Esophagus squamous epithelium (tissue), 5 donors: ENCODE measurements around the gene PLCB4. TPM values are rescaled to one million over a fixed set of nuclear protein-coding genes. Genes with fewer than 3 reads are reported as not detected.

Experiments used
- DNase-seq: peaks from one replicate; lab custom pipeline; 2025; lab: John Stamatoyannopoulos, UW
- H3K27ac ChIP-seq, 4 donors: fragments of 200-600 bp; sonication (generic); one replicate each; pipeline ENCODE4 v1.5.1; 2016 to 2019; ENCODE audit warnings: mild to moderate bottlenecking in 1 of 4
- H3K27me3 ChIP-seq, 4 donors: fragments of 200-600 bp; sonication (generic); 1 replicate in 3 of 4; 2 replicates in 1 of 4; pipeline versions ENCODE4 v1.5.1 to v1.6.0; 2017 to 2021; ENCODE audit warnings: antibody characterized with exemption in 1 of 4
- H3K36me3 ChIP-seq, 3 donors: fragments of 200-600 bp; sonication (generic); one replicate each; pipeline ENCODE4 v1.5.1; 2016 to 2019
- H3K4me1 ChIP-seq, 3 donors: fragments of 200-600 bp; sonication (generic); one replicate each; pipeline ENCODE4 v1.5.1; 2017 to 2019
- H3K4me3 ChIP-seq, 4 donors: fragments of 200-600 bp; sonication (generic); 1 replicate in 3 of 4; 2 replicates in 1 of 4; pipeline ENCODE4 v1.5.1; 2016 to 2019; ENCODE audit warnings: mild to moderate bottlenecking in 2 of 4, moderate library complexity in 1 of 4
- H3K9me3 ChIP-seq, 3 donors: fragments of 200-600 bp; sonication (generic); one replicate each; pipeline ENCODE4 v1.5.1; 2016 to 2019
- CTCF ChIP-seq, 6 experiments: fragments of 450-650 bp in 4 of 6; fragments of 200-600 bp in 2 of 6; sonication (generic) in 2 of 6; IDR thresholded peaks; one replicate each; pipeline ENCODE4 v1.5.1; 2016 to 2019; ENCODE audit warnings: antibody characterized with exemption in 6 of 6, mild to moderate bottlenecking in 4 of 6, moderate library complexity in 4 of 6
- POLR2A ChIP-seq, 4 donors: fragments of 450-650 bp; IDR thresholded peaks; one replicate each; pipeline ENCODE4 v1.6.1; 2017; ENCODE audit warnings: antibody characterized with exemption in 4 of 4, mild to moderate bottlenecking in 4 of 4, moderate library complexity in 3 of 4
- WGBS, 2 donors: methylation state at CpG; one replicate each; pipeline ENCODE4 v1.1.5; 2018; 5-methylcytosine and 5-hydroxymethylcytosine counted together
- intact Hi-C: fragments of 100-400 bp; cut with DNase I; formaldehyde crosslinking; loops from one replicate; pipeline ENCODE4 v1.15.0; 2022
- total RNA-seq, 4 donors: library from RNA; depleted of rRNA; stranded (reverse); fragments of >200 nt; gene quantifications; one replicate each; pipeline ENCODE4 v1.1.0, GENCODE V29; 2016
- donor health status: DM: yes; HTN: yes; CAD: no.

The PLCB4 gene
- total RNA-seq, 4 donors from 2014 or later, result 1.1 to 13.7 (median 2.8) TPM

GRCh38 chr20:9066191-9066590 lies 2.7 kb upstream of the PLCB4 start:
- Histone ChIP-seq H3K36me3 (no peaks in the 10 kb centered on the region), H3K4me3 (no peak overlapping the region), H3K9me3 (no peaks in the 10 kb centered on the region), H3K4me1 (peaks cover 0 to 32% (median 7%) of the 10 kb centered on the region in 3 donors), H3K27ac (no peak overlapping the region), H3K27me3 (peaks cover 0 to 22% (median 0%) of the 10 kb centered on the region in 4 donors)
- DNase-seq, result no peak
- 76 to 92% methylated on average over 3 of the region's 3 CpGs for WGBS, 2 donors
- no peak for TF ChIP-seq POLR2A (IDR thresholded peaks at IDR 0.05)
- TF ChIP-seq CTCF (IDR thresholded peaks at IDR 0.05), result no peak
- intact Hi-C loops, result no loop called here

- intact Hi-C loops, result no loop called here
- Histone ChIP-seq H3K36me3 (no peaks in the 10 kb centered on the region), H3K27me3 (peaks cover 0 to 22% (median 0%) of the 10 kb centered on the region in 4 donors), H3K4me1 (peaks cover 0 to 32% (median 7%) of the 10 kb centered on the region in 3 donors), H3K9me3 (no peaks in the 10 kb centered on the region), H3K4me3 (peak overlapping the region; percentile 56 to 84 (median 68)), H3K27ac (peak overlapping the region; percentile 68 to 91 (median 84))
- no peak for TF ChIP-seq CTCF (IDR thresholded peaks at IDR 0.05)
- 0 to 1% methylated on average over 9 of the region's 57 CpGs for WGBS, 2 donors
- DNase-seq, result no peak
Measured at GRCh38 chr20:9068233-9068801, 570 bp upstream of the PLCB4 start.

- Histone ChIP-seq H3K9me3 (no peaks in the 10 kb centered on the region), H3K27ac (peak overlapping the region in 2 of 4 donors; percentile 11 to 77), H3K4me3 (peak overlapping the region in 3 of 4 donors; percentile 56 to 84 (median 76)), H3K27me3 (peaks cover 0 to 22% (median 0%) of the 10 kb centered on the region in 4 donors), H3K36me3 (no peaks in the 10 kb centered on the region), H3K4me1 (peaks cover 0 to 44% (median 7%) of the 10 kb centered on the region in 3 donors)
- DNase-seq, result no peak
- 71 to 89% methylated on average over 3 of the region's 3 CpGs for WGBS, 2 donors
- intact Hi-C loops, result no loop called here
- TF ChIP-seq CTCF (IDR thresholded peaks at IDR 0.05) (no peak), POLR2A (IDR thresholded peaks at IDR 0.05) (no peak)
Measured at GRCh38 chr20:9070304-9070703, 1.4 kb downstream of the PLCB4 start.

- intact Hi-C loops, result no loop called here
- no peak for DNase-seq
- no peaks in the 10 kb centered on the region for H3K9me3 ChIP-seq
- TF ChIP-seq POLR2A (IDR thresholded peaks at IDR 0.05) (no peak), CTCF (IDR thresholded peaks at IDR 0.05) (no peak)
- 64 to 74% methylated on average over 2 of the region's 2 CpGs for WGBS, 2 donors
- H3K27me3 ChIP-seq, result peaks cover 0 to 22% (median 0%) of the 10 kb centered on the region in 4 donors
- H3K36me3 ChIP-seq, result no peaks in the 10 kb centered on the region
- H3K4me1 ChIP-seq, result peaks cover 0 to 46% (median 7%) of the 10 kb centered on the region in 3 donors
- H3K27ac ChIP-seq, result peak overlapping the region in 1 of 4 donors; percentile 7
- no peak overlapping the region for H3K4me3 ChIP-seq
Measured at GRCh38 chr20:9071976-9072726, 3.3 kb downstream of the PLCB4 start.

GRCh38 chr20:9072861-9073500 lies 4.1 kb downstream of the PLCB4 start:
- no peak for DNase-seq
- H3K27ac ChIP-seq, result no peak overlapping the region
- WGBS, 2 donors, result 59 to 66% methylated on average over 3 of the region's 3 CpGs

More at GRCh38 chr20:9072861-9073500, 4.1 kb downstream of the PLCB4 start:
- H3K4me3 ChIP-seq, result no peak overlapping the region
- H3K4me1 ChIP-seq, result peaks cover 0 to 38% (median 4%) of the 10 kb centered on the region in 3 donors
- TF ChIP-seq CTCF (IDR thresholded peaks at IDR 0.05) (no peak), POLR2A (IDR thresholded peaks at IDR 0.05) (no peak)
- H3K9me3 ChIP-seq, result no peaks in the 10 kb centered on the region
- peaks cover 0 to 16% (median 0%) of the 10 kb centered on the region in 4 donors for H3K27me3 ChIP-seq
- H3K36me3 ChIP-seq, result no peaks in the 10 kb centered on the region
- intact Hi-C loops, result no loop called here
